DMS79 treated with DMSO at 0.1 percent for 48 hours (cell line): ENCODE data around the gene ECHDC3.
"Not testable (repeated sequence)": the region's sequence is repeated elsewhere in the genome, so short reads cannot be mapped to it uniquely, and the experiment has no call there.

ENCODE experiments used
- DNase-seq: peaks from one replicate; lab custom pipeline; 2025; lab: John Stamatoyannopoulos, UW

Gene ECHDC3

GRCh38 chr10:11742009-11742778 is at the start of gene ECHDC3:
Gene ECHDC3, plus strand, starts transcription at chr10:11742382. Its CDS starts 195 bp downstream, at chr10:11742577.
- DNase-seq = peak; percentile 36

- DNase-seq = no peak
These were observed 48.8 kb upstream of the ECHDC3 start for GRCh38 chr10:11693376-11693775.

- DNase-seq = no peak
These were observed 46.4 kb upstream of the ECHDC3 start for GRCh38 chr10:11695779-11696178.

- DNase-seq = no peak
These were observed 44.3 kb upstream of the ECHDC3 start for GRCh38 chr10:11697718-11698527.

GRCh38 chr10:11698691-11699549 is 43.3 kb upstream of the ECHDC3 start:
- no peak for DNase-seq

GRCh38 chr10:11699550-11700097 is 42.6 kb upstream of the ECHDC3 start:
- DNase-seq = no peak

- DNase-seq = no peak
These were observed 41.6 kb upstream of the ECHDC3 start for GRCh38 chr10:11700539-11700938.

GRCh38 chr10:11701451-11702095 is 40.6 kb upstream of the ECHDC3 start:
- no peak for DNase-seq

- DNase-seq = no peak
These were observed 39.9 kb upstream of the ECHDC3 start for GRCh38 chr10:11702264-11702663.

GRCh38 chr10:11704092-11704491 is 38.1 kb upstream of the ECHDC3 start:
- DNase-seq = no peak

- DNase-seq = no peak
These were observed 36.5 kb upstream of the ECHDC3 start for GRCh38 chr10:11705722-11706121.

GRCh38 chr10:11706895-11707567 is 35.2 kb upstream of the ECHDC3 start:
- DNase-seq = no peak

GRCh38 chr10:11707624-11708350 is 34.4 kb upstream of the ECHDC3 start:
- no peak for DNase-seq

- not testable (repeated sequence) for DNase-seq
These were observed 33.4 kb upstream of the ECHDC3 start for GRCh38 chr10:11708801-11709200.

GRCh38 chr10:11712744-11713143 is 29.4 kb upstream of the ECHDC3 start:
- DNase-seq = no peak

- DNase-seq = no peak
These were observed 28.9 kb upstream of the ECHDC3 start for GRCh38 chr10:11713186-11713743.

GRCh38 chr10:11713963-11714362 is 28.2 kb upstream of the ECHDC3 start:
- no peak for DNase-seq

- no peak for DNase-seq
These were observed 27.3 kb upstream of the ECHDC3 start for GRCh38 chr10:11714750-11715365.

GRCh38 chr10:11715815-11716494 is 26.2 kb upstream of the ECHDC3 start:
- DNase-seq = no peak
